ENCODE results near the gene SNF8. TPM values are rescaled to one million over a fixed set of nuclear protein-coding genes. Genes with fewer than 3 reads are reported as not detected.

Gene SNF8
- total and polyA plus RNA-seq, 9 of the 15 experiments (the other 6 are each of a cell fraction or from before 2014, with no cell fraction given): 6.9 to 149 (median 117) TPM

DNA sequence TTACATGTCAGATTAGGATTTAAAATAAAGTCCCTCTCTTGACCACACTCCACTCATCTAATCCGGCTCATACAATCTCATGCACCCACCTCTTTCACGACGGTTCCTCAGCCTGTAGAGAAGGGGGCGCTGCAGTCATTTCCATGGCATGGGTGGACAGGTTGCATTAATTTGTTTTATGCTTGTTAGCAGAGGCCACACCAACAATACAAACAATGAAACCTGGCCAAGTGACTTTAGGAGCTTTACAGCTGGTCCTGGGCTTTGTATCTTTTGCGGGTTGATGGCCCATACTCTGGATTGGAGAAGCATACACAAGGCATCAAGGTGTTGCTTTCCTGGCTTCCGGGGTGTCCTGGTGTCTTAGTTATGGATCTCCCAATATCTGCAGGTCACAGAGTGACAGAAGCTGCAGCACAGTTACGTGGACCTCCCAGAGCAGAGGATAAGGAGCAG is 9.7 kb upstream of the SNF8 start (continued):
- TF ChIP-seq MEF2D (tag; conservative IDR thresholded peaks at IDR 0.05; ENCODE audit: low read depth) (0 out of 2 replicates have a peak, but pooled peaks have one; percentile 43), HCFC1 (IDR thresholded peaks at IDR 0.05; ENCODE audit: low read depth, low read length) (0 out of 2 replicates have a peak, but pooled peaks have one; percentile 10), LEF1 (IDR thresholded peaks at IDR 0.05) (0 out of 2 replicates have a peak, but pooled peaks have one; percentile 23), ATF7 (IDR thresholded peaks at IDR 0.05) (0 out of 2 replicates have a peak, but pooled peaks have one; percentile 27), ETV5 (CRISPR knock-in tag; IDR thresholded peaks at IDR 0.05; ENCODE audit: low read depth) (peak; percentile 9; the same call in 1 of the 2 replicates), RAD21 (CRISPR knock-in tag; conservative IDR thresholded peaks at IDR 0.05 in 1 of 2, IDR thresholded peaks at IDR 0.05 in 1 of 2) (peak; percentile 95 to 99), MAZ (CRISPR knock-in tag; conservative IDR thresholded peaks at IDR 0.05 in 1 of 2, IDR thresholded peaks at IDR 0.05 in 1 of 2) (peak in 1 of 2 experiments; percentile 64; a peak in 1 of 4 replicates), ZNF24 (IDR thresholded peaks at IDR 0.05) (peak; percentile 69; the same call in 1 of the 2 replicates), XRCC5 (IDR thresholded peaks at IDR 0.05; ENCODE audit: low read depth, low read length) (peak; percentile 57; the same call in 1 of the 2 replicates), ZC3H4 (CRISPR knock-in tag; IDR thresholded peaks at IDR 0.05; ENCODE audit: borderline replicate concordance) (no peak), ARNT (IDR thresholded peaks at IDR 0.05) (0 out of 4 replicates have a peak, but pooled peaks of 1 of the 2 experiments have one; percentile 40), SOX6 (IDR thresholded peaks at IDR 0.05) (peak; percentile 54), U2AF1 (optimal IDR thresholded peaks at IDR 0.05; ENCODE audit: low read depth, low read length) (no peak), CC2D1A (IDR thresholded peaks at IDR 0.05) (peak; percentile 87), L3MBTL2 (IDR thresholded peaks at IDR 0.05) (peak; percentile 37; the same call in 1 of the 2 replicates), EP400 (IDR thresholded peaks at IDR 0.05) (peak; percentile 44)
- TF ChIP-seq, protein P1, sequence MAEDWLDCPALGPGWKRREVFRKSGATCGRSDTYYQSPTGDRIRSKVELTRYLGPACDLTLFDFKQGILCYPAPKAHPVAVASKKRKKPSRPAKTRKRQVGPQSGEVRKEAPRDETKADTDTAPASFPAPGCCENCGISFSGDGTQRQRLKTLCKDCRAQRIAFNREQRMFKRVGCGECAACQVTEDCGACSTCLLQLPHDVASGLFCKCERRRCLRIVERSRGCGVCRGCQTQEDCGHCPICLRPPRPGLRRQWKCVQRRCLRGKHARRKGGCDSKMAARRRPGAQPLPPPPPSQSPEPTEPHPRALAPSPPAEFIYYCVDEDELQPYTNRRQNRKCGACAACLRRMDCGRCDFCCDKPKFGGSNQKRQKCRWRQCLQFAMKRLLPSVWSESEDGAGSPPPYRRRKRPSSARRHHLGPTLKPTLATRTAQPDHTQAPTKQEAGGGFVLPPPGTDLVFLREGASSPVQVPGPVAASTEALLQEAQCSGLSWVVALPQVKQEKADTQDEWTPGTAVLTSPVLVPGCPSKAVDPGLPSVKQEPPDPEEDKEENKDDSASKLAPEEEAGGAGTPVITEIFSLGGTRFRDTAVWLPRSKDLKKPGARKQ (CRISPR knock-in tag; IDR thresholded peaks at IDR 0.05): no peak
- TF ChIP-seq, protein P2, sequence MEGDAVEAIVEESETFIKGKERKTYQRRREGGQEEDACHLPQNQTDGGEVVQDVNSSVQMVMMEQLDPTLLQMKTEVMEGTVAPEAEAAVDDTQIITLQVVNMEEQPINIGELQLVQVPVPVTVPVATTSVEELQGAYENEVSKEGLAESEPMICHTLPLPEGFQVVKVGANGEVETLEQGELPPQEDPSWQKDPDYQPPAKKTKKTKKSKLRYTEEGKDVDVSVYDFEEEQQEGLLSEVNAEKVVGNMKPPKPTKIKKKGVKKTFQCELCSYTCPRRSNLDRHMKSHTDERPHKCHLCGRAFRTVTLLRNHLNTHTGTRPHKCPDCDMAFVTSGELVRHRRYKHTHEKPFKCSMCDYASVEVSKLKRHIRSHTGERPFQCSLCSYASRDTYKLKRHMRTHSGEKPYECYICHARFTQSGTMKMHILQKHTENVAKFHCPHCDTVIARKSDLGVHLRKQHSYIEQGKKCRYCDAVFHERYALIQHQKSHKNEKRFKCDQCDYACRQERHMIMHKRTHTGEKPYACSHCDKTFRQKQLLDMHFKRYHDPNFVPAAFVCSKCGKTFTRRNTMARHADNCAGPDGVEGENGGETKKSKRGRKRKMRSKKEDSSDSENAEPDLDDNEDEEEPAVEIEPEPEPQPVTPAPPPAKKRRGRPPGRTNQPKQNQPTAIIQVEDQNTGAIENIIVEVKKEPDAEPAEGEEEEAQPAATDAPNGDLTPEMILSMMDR (IDR thresholded peaks at IDR 0.05 in 2 of 3, conservative IDR thresholded peaks at IDR 0.05 in 1 of 3; ENCODE audit: insufficient read depth in 2 of 3, low read depth in 1 of 3, low read length in 3 of 3): peak; percentile 89 to 95 (median 90)
- TF ChIP-seq, protein P3, sequence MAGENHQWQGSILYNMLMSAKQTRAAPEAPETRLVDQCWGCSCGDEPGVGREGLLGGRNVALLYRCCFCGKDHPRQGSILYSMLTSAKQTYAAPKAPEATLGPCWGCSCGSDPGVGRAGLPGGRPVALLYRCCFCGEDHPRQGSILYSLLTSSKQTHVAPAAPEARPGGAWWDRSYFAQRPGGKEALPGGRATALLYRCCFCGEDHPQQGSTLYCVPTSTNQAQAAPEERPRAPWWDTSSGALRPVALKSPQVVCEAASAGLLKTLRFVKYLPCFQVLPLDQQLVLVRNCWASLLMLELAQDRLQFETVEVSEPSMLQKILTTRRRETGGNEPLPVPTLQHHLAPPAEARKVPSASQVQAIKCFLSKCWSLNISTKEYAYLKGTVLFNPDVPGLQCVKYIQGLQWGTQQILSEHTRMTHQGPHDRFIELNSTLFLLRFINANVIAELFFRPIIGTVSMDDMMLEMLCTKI (IDR thresholded peaks at IDR 0.05; ENCODE audit: partially characterized antibody): no peak
- TF ChIP-seq, protein P4, sequence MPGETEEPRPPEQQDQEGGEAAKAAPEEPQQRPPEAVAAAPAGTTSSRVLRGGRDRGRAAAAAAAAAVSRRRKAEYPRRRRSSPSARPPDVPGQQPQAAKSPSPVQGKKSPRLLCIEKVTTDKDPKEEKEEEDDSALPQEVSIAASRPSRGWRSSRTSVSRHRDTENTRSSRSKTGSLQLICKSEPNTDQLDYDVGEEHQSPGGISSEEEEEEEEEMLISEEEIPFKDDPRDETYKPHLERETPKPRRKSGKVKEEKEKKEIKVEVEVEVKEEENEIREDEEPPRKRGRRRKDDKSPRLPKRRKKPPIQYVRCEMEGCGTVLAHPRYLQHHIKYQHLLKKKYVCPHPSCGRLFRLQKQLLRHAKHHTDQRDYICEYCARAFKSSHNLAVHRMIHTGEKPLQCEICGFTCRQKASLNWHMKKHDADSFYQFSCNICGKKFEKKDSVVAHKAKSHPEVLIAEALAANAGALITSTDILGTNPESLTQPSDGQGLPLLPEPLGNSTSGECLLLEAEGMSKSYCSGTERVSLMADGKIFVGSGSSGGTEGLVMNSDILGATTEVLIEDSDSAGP (CRISPR knock-in tag; IDR thresholded peaks at IDR 0.05): no peak
- TF ChIP-seq, protein P5, sequence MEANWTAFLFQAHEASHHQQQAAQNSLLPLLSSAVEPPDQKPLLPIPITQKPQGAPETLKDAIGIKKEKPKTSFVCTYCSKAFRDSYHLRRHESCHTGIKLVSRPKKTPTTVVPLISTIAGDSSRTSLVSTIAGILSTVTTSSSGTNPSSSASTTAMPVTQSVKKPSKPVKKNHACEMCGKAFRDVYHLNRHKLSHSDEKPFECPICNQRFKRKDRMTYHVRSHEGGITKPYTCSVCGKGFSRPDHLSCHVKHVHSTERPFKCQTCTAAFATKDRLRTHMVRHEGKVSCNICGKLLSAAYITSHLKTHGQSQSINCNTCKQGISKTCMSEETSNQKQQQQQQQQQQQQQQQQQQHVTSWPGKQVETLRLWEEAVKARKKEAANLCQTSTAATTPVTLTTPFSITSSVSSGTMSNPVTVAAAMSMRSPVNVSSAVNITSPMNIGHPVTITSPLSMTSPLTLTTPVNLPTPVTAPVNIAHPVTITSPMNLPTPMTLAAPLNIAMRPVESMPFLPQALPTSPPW (CRISPR knock-in tag; IDR thresholded peaks at IDR 0.05): peak; percentile 38; the same call in 1 of the 2 replicates
